Natural killer cell (primary cell): Measurements from ENCODE around the gene RNASEL. TPM values are rescaled to one million over a fixed set of nuclear protein-coding genes. Genes with fewer than 3 reads are reported as not detected.

Experiments used
- ATAC-seq, 3 donors: fragments of 150-1000 bp in 2 of 3; fragments of 200-7000 bp in 1 of 3; cut with Tn5 transposase; 1 replicate in 1 of 3; 2 replicates in 2 of 3; pipeline ENCODE4 v1.10.0; 2021; ENCODE audit warnings: mild to moderate bottlenecking in 2 of 3, moderate library complexity in 2 of 3
- DNase-seq, 2 donors: peaks; one replicate each; pipeline versions ENCODE4 v3.0.0 to v3.0.0-alpha.2; 2013 to 2021; ENCODE audit warnings: mixed read lengths in 1 of 2
- H3K27ac ChIP-seq: one replicate; pipeline ENCODE4 v1.5.1; 2013; ENCODE audit warnings: mild to moderate bottlenecking, low read length
- H3K27me3 ChIP-seq: one replicate; pipeline ENCODE4 v1.6.1; 2013; ENCODE audit warnings: low read length; ENCODE audit not compliant: control insufficient read depth, insufficient read depth
- H3K36me3 ChIP-seq: one replicate; pipeline ENCODE4 v1.6.1; 2013; ENCODE audit warnings: low read length; ENCODE audit not compliant: control insufficient read depth, insufficient read depth
- H3K4me1 ChIP-seq: one replicate; pipeline ENCODE4 v1.6.1; 2013; ENCODE audit warnings: low read length; ENCODE audit not compliant: control insufficient read depth, insufficient read depth
- H3K4me3 ChIP-seq: one replicate; pipeline ENCODE4 v1.5.1; 2013; ENCODE audit warnings: low read length
- H3K9me3 ChIP-seq: one replicate; pipeline ENCODE4 v1.6.1; 2013; ENCODE audit warnings: low read length; ENCODE audit not compliant: control insufficient read depth, insufficient read depth
- H3K27ac Mint-ChIP-seq, 2 donors: one replicate each; pipeline ENCODE4 v1.8.0; 2022; ENCODE audit warnings: mild to moderate bottlenecking in 2 of 2, mixed read lengths in 2 of 2, moderate library complexity in 1 of 2
- H3K27me3 Mint-ChIP-seq, 2 donors: one replicate each; pipeline ENCODE4 v1.8.0; 2022; ENCODE audit warnings: low read depth in 2 of 2, mixed read lengths in 2 of 2
- H3K36me3 Mint-ChIP-seq: one replicate; pipeline ENCODE4 v1.8.0; 2022; ENCODE audit warnings: mixed read lengths
- H3K4me1 Mint-ChIP-seq, 2 donors: one replicate each; pipeline ENCODE4 v1.8.0; 2022; ENCODE audit warnings: mixed read lengths in 2 of 2
- H3K4me3 Mint-ChIP-seq: one replicate; pipeline ENCODE4 v1.8.0; 2022; ENCODE audit warnings: mild to moderate bottlenecking, moderate library complexity, mixed read lengths
- H3K9me3 Mint-ChIP-seq, 2 donors: one replicate each; pipeline ENCODE4 v1.8.0; 2022; ENCODE audit warnings: mixed read lengths in 2 of 2
- CTCF ChIP-seq: fragments of 200-600 bp; IDR thresholded peaks from one replicate; pipeline ENCODE4 v1.8.0; 2022; ENCODE audit warnings: antibody characterized with exemption
- WGBS: methylation state at CpG from one replicate; pipeline ENCODE4 v1.1.7; 2013; ENCODE audit warnings: missing lambda C conversion rate; ENCODE audit not compliant: insufficient coverage; 5-methylcytosine and 5-hydroxymethylcytosine counted together
- intact Hi-C: fragments of 100-400 bp; cut with micrococcal nuclease; formaldehyde crosslinking; loops from one replicate; pipeline ENCODE4 v1.14.2; 2022
- total RNA-seq, 4 donors: library from RNA; stranded (reverse); fragments of 120-200 nt in 1 of 4; gene quantifications; one replicate each; pipeline versions ENCODE4 v1.2.3 to v1.2.4, GENCODE V29; 2013 to 2022

RNASEL gene
- total RNA-seq: 1 to 10 TPM; 3.3 to 5.8 (median 4.8) TPM
- 19.3 TPM for total RNA-seq (2013)

- DNase-seq: peak; percentile 42 to 85
- 4% methylated on average over 19 of the region's 20 CpGs for WGBS
- Histone ChIP-seq H3K27ac (peak within 1 kb of the TSS; percentile 99), H3K4me3 (peak within 1 kb of the TSS; percentile 98), H3K4me1 (peaks cover 19% of the 10 kb centered on the region), H3K9me3 (no peaks in the 10 kb centered on the region), H3K27me3 (no peaks in the 10 kb centered on the region), H3K36me3 (peaks cover 5% of the 10 kb centered on the region)
- no peaks in the 10 kb centered on the region for H3K9me3 Mint-ChIP-seq
- peaks cover 48 to 54% of the 10 kb centered on the region in 2 donors for H3K4me1 Mint-ChIP-seq
- intact Hi-C loops: loop anchor here (2.0 kb wide), 1 partner anchor 250 kb away; the partner anchor contains the start of gene DHX9
- peaks cover 8% of the 10 kb centered on the region for H3K36me3 Mint-ChIP-seq
- peak within 1 kb of the TSS; percentile 99 for H3K27ac Mint-ChIP-seq
- H3K4me3 Mint-ChIP-seq: peak within 1 kb of the TSS; percentile 99
- no peak for TF ChIP-seq CTCF
- peaks cover 0 to 7% of the 10 kb centered on the region in 2 donors for H3K27me3 Mint-ChIP-seq
- ATAC-seq: peak; percentile 90 to 93 (median 91)
Measured at GRCh38 chr1:182588500-182589396, at the start of gene RNASEL. Gene RNASEL (minus strand): TSS chr1:182589256. CDS start chr1:182586806, 2,450 bp downstream.

GRCh38 chr1:182637769-182638168, 48.7 kb upstream of the RNASEL start:
- no peak overlapping the region for H3K27ac ChIP-seq
- no peaks in the 10 kb centered on the region for H3K27me3 ChIP-seq
- H3K4me1 ChIP-seq: peaks cover 3% of the 10 kb centered on the region
- no peak overlapping the region for H3K27ac Mint-ChIP-seq
- intact Hi-C loops: no loop called here
- H3K9me3 Mint-ChIP-seq: no peaks in the 10 kb centered on the region
- H3K4me3 ChIP-seq: no peak overlapping the region
- ATAC-seq (no peak), DNase-seq (no peak)
- H3K4me3 Mint-ChIP-seq: no peak overlapping the region
- no peak for TF ChIP-seq CTCF
- no peaks in the 10 kb centered on the region for H3K36me3 Mint-ChIP-seq
- peaks cover 4% of the 10 kb centered on the region in 2 donors for H3K4me1 Mint-ChIP-seq
- WGBS: 96% methylated on average over 5 of the region's 5 CpGs
- peaks cover 33 to 40% of the 10 kb centered on the region in 2 donors for H3K27me3 Mint-ChIP-seq
- H3K9me3 ChIP-seq: no peaks in the 10 kb centered on the region
- no peaks in the 10 kb centered on the region for H3K36me3 ChIP-seq

- DNase-seq (no peak), ATAC-seq (no peak)
- Histone ChIP-seq H3K4me1 (peaks cover 3% of the 10 kb centered on the region), H3K4me3 (no peak overlapping the region), H3K36me3 (no peaks in the 10 kb centered on the region), H3K27ac (no peak overlapping the region), H3K9me3 (no peaks in the 10 kb centered on the region), H3K27me3 (no peaks in the 10 kb centered on the region)
- Mint-ChIP-seq H3K27ac (no peak overlapping the region), H3K4me3 (no peak overlapping the region), H3K9me3 (no peaks in the 10 kb centered on the region), H3K27me3 (peaks cover 40 to 59% of the 10 kb centered on the region in 2 donors), H3K4me1 (peaks cover 14 to 16% of the 10 kb centered on the region in 2 donors), H3K36me3 (no peaks in the 10 kb centered on the region)
- intact Hi-C loops: no loop called here
- no peak for TF ChIP-seq CTCF
- 74% methylated on average over 2 of the region's 2 CpGs for WGBS
Measured at GRCh38 chr1:182635871-182636270, 46.8 kb upstream of the RNASEL start.
